ENCODE data around the gene TEX19. TPM values are rescaled to one million over a fixed set of nuclear protein-coding genes. Genes with fewer than 3 reads are reported as not detected.

TEX19 gene
- total RNA-seq, 1 donor from 2014 or later = not detected

DNA sequence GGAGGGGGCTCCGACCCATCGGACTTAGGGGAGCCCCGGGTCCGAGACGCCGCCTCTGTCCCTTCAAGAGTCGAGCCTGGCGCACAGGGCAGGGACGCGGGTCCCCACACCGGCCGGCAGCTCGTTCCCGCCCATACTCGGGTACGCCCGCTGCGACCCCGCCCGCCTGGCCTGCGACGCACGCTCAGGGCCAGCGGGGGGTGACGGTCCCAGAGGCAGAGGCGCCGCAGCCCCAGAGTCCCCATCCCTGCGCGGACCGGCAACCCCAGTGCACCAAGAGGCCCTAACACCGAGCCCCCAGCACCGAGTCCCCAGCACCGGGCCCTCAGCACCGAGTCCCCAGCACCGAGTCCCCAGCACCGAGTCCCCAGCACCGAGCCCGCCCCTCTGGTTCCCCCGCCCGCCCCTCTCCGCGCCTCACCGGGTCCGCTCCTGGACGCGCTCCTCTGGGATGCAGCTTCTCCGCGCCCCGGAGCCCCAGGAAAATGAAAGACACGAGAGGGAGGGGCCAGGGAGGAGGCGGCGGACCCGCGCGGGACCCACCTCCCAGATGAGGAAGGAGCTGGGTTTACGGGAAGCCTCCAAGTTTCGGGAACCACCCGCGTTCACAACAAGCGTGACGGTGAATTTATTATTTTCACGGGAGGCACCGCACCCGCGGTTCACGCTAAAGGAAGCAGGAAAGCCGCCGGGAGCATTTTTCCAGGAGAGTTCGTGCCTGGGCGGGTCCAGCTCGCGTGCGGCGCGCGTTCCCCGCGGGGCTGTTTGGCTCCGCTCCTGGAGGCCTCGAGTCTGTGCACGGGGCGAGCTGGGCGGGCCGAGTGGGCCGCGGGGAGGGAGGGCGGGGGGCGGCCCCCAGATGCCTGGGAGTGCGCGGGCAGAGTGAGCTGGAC lies 25.5 kb upstream of the TEX19 start, which contains the start of gene SECTM1:
SECTM1 (minus strand) TSS at position 488 of the 893 bp plus-strand sequence. CDS start 6,526 bp downstream, outside the sequence.
- Mint-ChIP-seq H3K4me1 (ENCODE audit: low read depth) (peaks cover 22% of the 10 kb centered on the region), H3K4me3 (ENCODE audit: low read depth) (peak within 1 kb of the TSS; percentile 85), H3K36me3 (ENCODE audit: low read depth) (no peaks in the 10 kb centered on the region), H3K9me3 (no peaks in the 10 kb centered on the region), H3K27ac (no peak within 1 kb of the TSS), H3K27me3 (ENCODE audit: low read depth) (peaks cover 10% of the 10 kb centered on the region)
- no peak for DNase-seq (ENCODE audit: low spot score)
- intact Hi-C loops (cut with micrococcal nuclease) = no loop called here

DNA sequence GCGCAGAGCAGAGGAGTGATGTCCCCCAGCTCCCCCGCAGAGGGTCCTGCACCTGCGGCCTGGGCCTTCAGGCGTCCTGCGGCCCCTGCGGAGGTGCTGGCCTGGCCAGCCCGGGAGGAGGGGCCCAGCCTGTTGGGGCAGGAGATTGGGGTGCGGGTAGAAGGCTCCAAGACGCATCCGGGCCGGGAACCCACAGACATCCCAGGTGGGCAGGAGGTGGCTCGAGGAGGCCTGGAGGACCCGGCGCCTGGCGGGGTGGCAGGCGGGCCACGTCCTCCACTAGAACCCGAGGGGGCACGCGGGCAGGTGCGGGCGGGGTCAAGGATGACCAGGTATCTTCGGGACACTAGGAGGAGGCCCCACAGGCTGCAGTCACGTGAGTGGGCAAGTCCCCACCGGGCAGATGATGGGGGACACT lies 24.8 kb upstream of the TEX19 start:
- Mint-ChIP-seq H3K9me3 (no peaks in the 10 kb centered on the region), H3K27me3 (ENCODE audit: low read depth) (peaks cover 10% of the 10 kb centered on the region), H3K27ac (no peak overlapping the region), H3K4me1 (ENCODE audit: low read depth) (peaks cover 22% of the 10 kb centered on the region), H3K36me3 (ENCODE audit: low read depth) (no peaks in the 10 kb centered on the region), H3K4me3 (ENCODE audit: low read depth) (peak overlapping the region; percentile 85)
- intact Hi-C loops (cut with micrococcal nuclease) = no loop called here
- no peak for DNase-seq (ENCODE audit: low spot score)

DNA sequence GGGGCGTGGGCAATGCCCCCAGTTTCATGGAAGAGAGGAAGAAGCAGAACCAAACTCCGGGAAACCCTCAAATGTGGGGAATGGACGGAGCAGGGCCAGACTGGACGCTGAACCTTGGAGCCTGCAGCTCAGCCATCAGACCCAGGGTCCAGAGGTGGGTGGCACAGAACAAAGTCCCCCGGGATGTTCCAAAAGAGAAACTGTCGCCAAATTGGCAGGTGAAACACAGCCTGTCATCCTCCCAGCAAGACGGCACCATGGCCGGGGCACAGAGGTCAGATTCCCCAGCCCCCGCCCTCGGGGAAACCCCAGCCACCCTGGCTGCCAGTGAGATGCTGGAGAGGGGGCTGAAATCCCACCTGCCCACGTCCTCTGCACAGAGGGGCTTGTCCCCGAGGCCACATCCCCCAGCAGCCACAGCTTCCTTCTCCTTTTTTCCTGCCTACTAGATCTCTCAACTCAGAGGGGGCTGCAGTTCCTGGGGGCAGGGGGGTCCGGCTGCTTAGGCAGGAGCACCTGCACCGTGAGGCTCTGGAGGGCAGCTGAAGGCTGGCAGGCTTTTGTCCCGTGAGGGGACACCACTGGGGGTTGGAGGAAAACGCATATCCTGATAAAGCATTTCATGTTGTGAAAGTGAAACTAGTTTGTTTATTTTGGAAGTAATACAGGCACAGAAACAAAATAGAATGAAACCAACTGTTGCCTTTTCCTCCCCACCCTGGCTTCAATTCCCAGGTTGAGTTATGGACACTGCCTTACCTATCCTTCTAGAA lies 24.2 kb upstream of the TEX19 start:
- Mint-ChIP-seq H3K27ac (peak overlapping the region; percentile 84), H3K9me3 (no peaks in the 10 kb centered on the region), H3K36me3 (ENCODE audit: low read depth) (no peaks in the 10 kb centered on the region), H3K27me3 (ENCODE audit: low read depth) (peaks cover 10% of the 10 kb centered on the region), H3K4me1 (ENCODE audit: low read depth) (peaks cover 22% of the 10 kb centered on the region), H3K4me3 (ENCODE audit: low read depth) (peak overlapping the region; percentile 85)
- no peak for DNase-seq (ENCODE audit: low spot score)
- intact Hi-C loops (cut with micrococcal nuclease) = no loop called here

DNA sequence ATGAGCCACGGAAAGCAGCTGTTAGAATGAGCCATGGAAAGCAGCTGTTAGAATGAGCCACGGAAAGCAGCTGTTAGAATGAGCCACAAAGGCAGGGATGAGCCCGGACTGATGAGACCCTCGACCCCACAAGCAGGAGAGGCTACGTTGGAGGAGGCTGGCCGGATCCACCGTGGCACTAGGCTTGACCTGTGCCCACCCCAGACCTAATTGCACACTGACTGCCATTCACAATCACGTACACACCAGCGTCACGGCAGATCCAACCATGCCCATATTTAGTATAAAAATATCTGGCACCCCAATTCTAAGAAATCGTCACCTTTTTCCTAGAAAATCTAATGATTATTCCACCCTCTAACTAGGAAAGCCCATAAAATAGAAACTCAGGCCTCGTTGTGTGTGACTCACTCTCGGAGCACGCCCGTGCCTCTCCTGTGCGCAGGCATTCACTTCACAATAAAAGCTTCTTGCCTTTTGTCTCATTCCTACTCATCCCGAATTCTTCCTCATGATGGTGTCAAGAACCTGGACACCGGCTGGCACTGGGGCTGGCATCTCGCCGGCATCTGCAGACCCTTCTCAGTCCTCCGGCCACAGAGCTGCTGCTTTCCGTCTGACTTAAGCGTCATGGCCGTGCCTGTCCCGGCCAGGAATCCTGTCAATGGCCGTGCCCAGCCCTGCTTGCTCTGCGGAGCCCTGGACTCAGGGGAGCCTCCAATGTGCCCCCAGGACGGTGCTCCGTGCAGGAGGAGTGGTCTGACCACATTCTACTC lies 20.0 kb upstream of the TEX19 start:
- Mint-ChIP-seq H3K36me3 (ENCODE audit: low read depth) (no peaks in the 10 kb centered on the region), H3K27me3 (ENCODE audit: low read depth) (peaks cover 4% of the 10 kb centered on the region), H3K4me1 (ENCODE audit: low read depth) (peaks cover 18% of the 10 kb centered on the region), H3K4me3 (ENCODE audit: low read depth) (no peak overlapping the region), H3K9me3 (no peaks in the 10 kb centered on the region), H3K27ac (no peak overlapping the region)
- intact Hi-C loops (cut with micrococcal nuclease) = no loop called here
- DNase-seq (ENCODE audit: low spot score) = no peak

DNA sequence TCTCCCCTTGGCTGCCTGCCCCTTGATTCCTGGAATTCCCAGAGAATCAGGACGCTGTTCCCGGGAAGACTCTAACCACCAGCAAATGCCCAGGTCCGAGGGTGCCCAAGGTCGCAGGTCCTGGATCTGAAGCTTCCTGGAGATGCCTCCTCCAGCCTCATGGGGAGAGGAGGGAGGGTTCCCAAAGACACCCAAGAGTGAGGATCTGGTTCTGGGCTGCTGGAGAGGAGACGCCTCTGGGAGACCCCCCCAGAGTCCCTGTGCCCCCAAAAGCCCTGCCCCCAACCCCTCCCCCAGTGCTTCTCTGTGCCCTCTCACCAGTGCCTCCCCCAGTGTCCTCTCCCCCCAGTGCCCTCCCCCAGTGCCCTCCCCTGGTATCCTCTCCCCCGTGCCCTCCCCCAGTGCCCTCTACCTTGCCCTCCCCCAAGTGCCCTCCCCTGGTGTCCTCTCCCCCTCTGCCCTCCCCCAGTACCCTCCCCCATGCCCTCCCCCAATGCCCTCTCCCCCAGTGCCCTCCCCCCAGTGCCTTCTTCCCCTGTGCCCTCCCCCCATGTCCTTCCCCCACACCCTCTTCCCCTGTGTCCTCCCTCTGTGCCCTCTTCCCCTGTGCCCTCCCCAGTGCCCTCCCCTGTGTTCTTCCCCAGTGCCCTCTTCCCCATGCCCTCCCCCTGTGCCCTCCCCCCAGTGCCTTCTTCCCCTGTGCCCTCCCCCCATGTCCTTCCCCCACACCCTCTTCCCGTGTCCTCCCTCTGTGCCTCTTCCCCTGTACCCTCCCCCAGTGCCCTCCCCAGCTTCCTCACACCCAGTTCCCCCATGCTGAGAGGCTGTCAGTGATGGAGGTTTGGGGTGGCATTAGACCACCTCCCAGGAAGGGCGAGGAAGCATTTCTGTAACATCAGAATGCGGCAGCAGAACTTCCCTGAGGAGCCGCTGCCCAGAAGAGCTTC lies 19.1 kb upstream of the TEX19 start:
- Mint-ChIP-seq H3K4me1 (ENCODE audit: low read depth) (peaks cover 12% of the 10 kb centered on the region), H3K27ac (no peak overlapping the region), H3K4me3 (ENCODE audit: low read depth) (no peak overlapping the region)

DNA sequence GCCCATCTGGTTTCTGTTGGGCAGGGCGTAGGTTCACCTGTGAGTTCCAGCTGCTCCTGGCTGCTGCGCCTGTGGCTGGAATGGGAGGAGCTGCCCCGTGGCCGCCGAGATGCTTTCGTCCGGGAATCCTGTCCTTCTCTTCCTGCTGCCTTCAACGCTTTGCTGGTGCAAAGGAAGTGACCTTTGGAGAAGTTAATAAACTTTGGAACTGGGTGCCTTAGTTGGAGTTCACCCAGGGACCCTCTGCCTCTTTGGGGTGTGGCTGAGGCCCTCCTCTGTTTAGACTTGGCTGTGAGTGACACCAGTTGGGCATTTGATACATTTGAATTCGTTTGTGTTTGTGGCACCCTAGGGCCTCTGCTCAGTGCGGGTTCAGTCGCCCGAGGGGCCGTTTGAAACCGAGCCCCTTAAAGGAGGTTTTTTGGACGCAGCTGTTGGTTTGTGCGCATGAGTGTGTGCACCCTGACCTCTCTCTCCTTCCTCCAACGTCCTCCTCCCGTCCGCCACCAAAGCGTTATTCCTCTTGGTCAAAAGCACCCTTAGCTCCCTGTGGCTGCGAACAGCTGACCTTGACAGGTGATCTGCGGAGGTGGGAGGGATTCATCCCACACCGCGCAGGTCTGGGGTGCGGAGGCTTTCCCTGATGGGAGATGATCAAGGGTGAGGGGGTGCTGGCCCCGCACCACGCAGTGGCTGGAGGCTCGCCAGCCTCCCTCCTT lies 16.5 kb upstream of the TEX19 start:
- peaks cover 8% of the 10 kb centered on the region for H3K27me3 Mint-ChIP-seq (ENCODE audit: low read depth)
- H3K27ac Mint-ChIP-seq = no peak overlapping the region
- DNase-seq (ENCODE audit: low spot score) = no peak
- no peak overlapping the region for H3K4me3 Mint-ChIP-seq (ENCODE audit: low read depth)
- no peaks in the 10 kb centered on the region for H3K9me3 Mint-ChIP-seq
- intact Hi-C loops (cut with micrococcal nuclease) = no loop called here
- H3K36me3 Mint-ChIP-seq (ENCODE audit: low read depth) = no peaks in the 10 kb centered on the region
- peaks cover 6% of the 10 kb centered on the region for H3K4me1 Mint-ChIP-seq (ENCODE audit: low read depth)

More for the DNA sequence above, 19.1 kb upstream of the TEX19 start:
- DNase-seq (ENCODE audit: low spot score) = no peak
- Mint-ChIP-seq H3K9me3 (no peaks in the 10 kb centered on the region), H3K27me3 (ENCODE audit: low read depth) (peaks cover 3% of the 10 kb centered on the region), H3K36me3 (ENCODE audit: low read depth) (no peaks in the 10 kb centered on the region)
- intact Hi-C loops (cut with micrococcal nuclease) = no loop called here

DNA sequence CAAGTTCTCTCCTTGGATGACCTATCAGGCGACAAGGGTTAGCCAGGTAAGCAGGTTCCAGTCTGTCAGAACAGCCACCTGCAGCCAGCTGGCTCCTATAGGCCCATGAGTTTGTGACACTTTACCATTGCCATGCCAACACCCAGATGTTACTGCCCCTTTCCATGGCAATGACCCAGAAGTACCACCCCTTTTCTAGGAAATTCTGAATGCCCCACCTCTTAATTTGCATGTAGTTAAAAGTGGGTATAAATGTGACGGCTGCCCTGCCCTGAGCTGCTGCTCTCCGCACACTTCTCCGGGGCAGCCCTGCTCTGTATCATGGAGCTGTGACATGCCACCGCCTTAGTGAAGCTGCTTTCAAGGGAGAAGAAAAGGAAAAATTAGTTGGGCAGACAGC lies 15.5 kb upstream of the TEX19 start:
- H3K4me1 Mint-ChIP-seq (ENCODE audit: low read depth) = peaks cover 6% of the 10 kb centered on the region
- H3K27ac Mint-ChIP-seq = no peak overlapping the region
- H3K36me3 Mint-ChIP-seq (ENCODE audit: low read depth) = no peaks in the 10 kb centered on the region
- no peak for DNase-seq (ENCODE audit: low spot score)
- H3K27me3 Mint-ChIP-seq (ENCODE audit: low read depth) = peaks cover 8% of the 10 kb centered on the region
- no peaks in the 10 kb centered on the region for H3K9me3 Mint-ChIP-seq
- intact Hi-C loops (cut with micrococcal nuclease) = no loop called here
- no peak overlapping the region for H3K4me3 Mint-ChIP-seq (ENCODE audit: low read depth)

DNA sequence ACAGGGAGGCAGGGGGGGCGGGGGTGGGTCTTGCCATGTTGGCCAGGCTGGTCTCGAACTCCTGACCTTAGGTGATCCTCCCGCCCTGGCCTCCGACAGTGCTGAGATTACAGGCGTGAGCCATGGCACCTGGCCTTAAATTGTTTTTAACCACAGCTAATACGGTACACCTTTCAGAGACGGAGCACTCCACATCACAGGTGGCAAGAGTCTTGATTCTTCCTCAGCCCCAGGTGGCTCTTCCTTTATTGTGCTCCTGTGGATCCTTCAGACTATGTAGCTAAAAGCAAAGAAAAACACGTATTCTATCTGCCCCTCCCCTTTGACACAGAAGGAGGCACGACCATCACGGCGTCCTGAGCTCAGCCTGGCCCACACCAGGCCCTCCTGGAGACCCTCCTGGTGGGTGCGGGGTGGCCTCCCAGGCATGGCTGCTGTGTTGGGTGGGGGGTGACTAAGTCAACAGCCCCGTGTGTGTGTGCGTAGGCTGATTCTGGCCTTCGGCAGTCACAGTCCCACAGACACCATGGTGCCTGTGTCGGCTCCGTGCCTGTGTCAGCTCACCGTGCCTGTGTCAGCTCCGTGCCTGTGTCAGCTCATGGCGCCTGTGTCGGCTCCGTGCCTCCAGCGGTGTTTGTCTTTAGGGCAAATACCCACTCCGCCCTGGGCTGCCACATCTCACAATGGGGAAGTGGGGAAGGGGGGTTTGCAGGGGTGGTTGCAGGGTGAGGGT lies 14.7 kb upstream of the TEX19 start:
- intact Hi-C loops (cut with micrococcal nuclease) = no loop called here

DNA sequence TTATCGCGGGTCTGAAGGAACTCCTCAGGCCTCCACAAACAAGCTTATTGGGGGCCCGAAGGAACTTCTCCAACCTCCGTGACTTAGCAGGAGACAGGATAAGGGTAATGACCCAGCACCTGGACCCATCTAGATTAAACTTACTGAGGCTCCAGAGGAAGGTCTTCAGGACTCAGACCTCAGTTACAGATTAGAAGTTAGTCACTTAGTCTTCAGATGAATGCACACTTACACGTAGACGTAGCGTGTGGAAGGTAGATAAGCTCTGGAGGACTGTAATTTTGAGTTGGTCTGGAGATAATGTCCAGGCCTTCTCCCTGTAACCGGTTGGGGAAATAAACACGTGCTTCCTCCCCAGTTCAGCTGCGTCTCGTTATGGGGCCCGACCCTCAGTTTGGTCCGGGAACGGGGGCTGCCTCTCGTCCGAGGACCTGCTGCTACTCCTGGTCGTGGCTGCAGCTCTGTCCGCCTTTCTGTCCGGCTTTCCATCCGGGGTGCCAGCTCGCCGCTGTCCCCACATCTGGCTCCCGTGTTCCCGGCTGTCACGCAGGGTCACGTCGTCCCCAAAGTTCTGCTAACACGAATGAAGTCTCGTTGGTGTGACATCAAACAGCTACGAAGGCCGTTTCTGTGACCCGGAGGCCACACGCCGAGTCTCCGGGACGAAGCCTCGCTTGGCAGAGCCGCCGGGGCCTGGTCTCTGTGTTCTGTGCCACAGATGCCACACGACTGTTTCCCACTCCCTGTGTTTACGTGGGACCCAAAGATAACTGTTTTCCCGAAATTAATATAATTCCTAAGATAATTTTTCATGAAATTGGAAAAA lies 13.7 kb upstream of the TEX19 start:
- Mint-ChIP-seq H3K4me3 (ENCODE audit: low read depth) (no peak overlapping the region), H3K36me3 (ENCODE audit: low read depth) (no peaks in the 10 kb centered on the region), H3K27ac (no peak overlapping the region), H3K9me3 (no peaks in the 10 kb centered on the region), H3K4me1 (ENCODE audit: low read depth) (peaks cover 6% of the 10 kb centered on the region), H3K27me3 (ENCODE audit: low read depth) (peaks cover 10% of the 10 kb centered on the region)
- DNase-seq (ENCODE audit: low spot score) = no peak
- intact Hi-C loops (cut with micrococcal nuclease) = no loop called here

More for the DNA sequence above, 14.7 kb upstream of the TEX19 start:
- no peak for DNase-seq (ENCODE audit: low spot score)
- Mint-ChIP-seq H3K27me3 (ENCODE audit: low read depth) (peaks cover 8% of the 10 kb centered on the region), H3K9me3 (no peaks in the 10 kb centered on the region), H3K4me3 (ENCODE audit: low read depth) (no peak overlapping the region), H3K27ac (no peak overlapping the region), H3K4me1 (ENCODE audit: low read depth) (peaks cover 6% of the 10 kb centered on the region), H3K36me3 (ENCODE audit: low read depth) (no peaks in the 10 kb centered on the region)
